GM19328 (cell line): Measurements from ENCODE around the gene PIEZO2.
A peak's percentile ranks its signal among the peaks of the same experiment; 100 is the strongest.
"Not testable (repeated sequence)": the region's sequence is repeated elsewhere in the genome, so short reads cannot be mapped to it uniquely, and the experiment has no call there.

Source experiments
- ATAC-seq: cut with Tn5 transposase; IDR thresholded peaks from one replicate; pipeline ENCODE4 v1.9.1; 2021; ENCODE audit warnings: mild to moderate bottlenecking, moderate library complexity; ENCODE audit not compliant: unreplicated experiment

PIEZO2 gene

GRCh38 chr18:10660179-10660884, 489.0 kb downstream of the PIEZO2 start:
- no peak for ATAC-seq

GRCh38 chr18:10659594-10659993, 489.8 kb downstream of the PIEZO2 start:
- no peak for ATAC-seq

GRCh38 chr18:10659000-10659399, 490.4 kb downstream of the PIEZO2 start:
- no peak for ATAC-seq

- not testable (repeated sequence) for ATAC-seq
Measured at GRCh38 chr18:10644003-10644402, 505.4 kb downstream of the PIEZO2 start.

GRCh38 chr18:10642915-10643524, 506.3 kb downstream of the PIEZO2 start:
- not testable (repeated sequence) for ATAC-seq

GRCh38 chr18:10638539-10638885, 510.9 kb downstream of the PIEZO2 start:
- not testable (repeated sequence) for ATAC-seq

- not testable (repeated sequence) for ATAC-seq
Measured at GRCh38 chr18:10637858-10638538, 511.4 kb downstream of the PIEZO2 start.

GRCh38 chr18:10629076-10629475, 520.3 kb downstream of the PIEZO2 start:
- ATAC-seq = peak; percentile 96

GRCh38 chr18:10626606-10627213, 522.7 kb downstream of the PIEZO2 start:
- ATAC-seq = not testable (repeated sequence)

- not testable (repeated sequence) for ATAC-seq
Measured at GRCh38 chr18:10623606-10624005, 525.8 kb downstream of the PIEZO2 start.

- ATAC-seq = not testable (repeated sequence)
Measured at GRCh38 chr18:10622982-10623381, 526.4 kb downstream of the PIEZO2 start.

GRCh38 chr18:10620670-10621329, 528.6 kb downstream of the PIEZO2 start:
- not testable (repeated sequence) for ATAC-seq
